Pancreas (tissue), 10 donors: ENCODE measurements around the gene GBF1. TPM values are rescaled to one million over a fixed set of nuclear protein-coding genes. Genes with fewer than 3 reads are reported as not detected.

Experiments
- ATAC-seq, 4 donors: fragments of 200-7000 bp; cut with Tn5 transposase; one replicate each; pipeline versions ENCODE4 v1.8.0 to v1.9.1; 2020; ENCODE audit warnings: mild to moderate bottlenecking in 4 of 4, moderate library complexity in 4 of 4
- DNase-seq, 6 donors: peaks; one replicate each; pipeline ENCODE4 v3.0.0-alpha.2; 2020
- FAIRE-seq: peaks from 2 replicates; lab custom pipeline; 2012; peaks lifted over from hg19 to GRCh38; lab: Jason Lieb, UNC
- H3K27ac ChIP-seq, 4 donors: fragments of 200-600 bp; sonication (generic); 1 replicate in 3 of 4; 2 replicates in 1 of 4; pipeline versions ENCODE4 v1.5.0 to v1.8.0; 2020
- H3K27me3 ChIP-seq, 4 donors: fragments of 200-600 bp; one replicate each; pipeline ENCODE4 v1.8.0; 2021
- H3K36me3 ChIP-seq, 3 donors: fragments of 200-600 bp; sonication (generic) in 1 of 3; one replicate each; pipeline versions ENCODE4 v1.5.0 to v1.8.0; 2020 to 2021
- H3K4me1 ChIP-seq, 3 donors: fragments of 200-600 bp; one replicate each; pipeline ENCODE4 v1.8.0; 2021
- H3K4me3 ChIP-seq, 4 donors: fragments of 200-600 bp; sonication (generic) in 2 of 4; one replicate each; pipeline versions ENCODE4 v1.5.0 to v1.8.0; 2020 to 2021
- H3K9me3 ChIP-seq, 4 donors: fragments of 200-600 bp; one replicate each; pipeline ENCODE4 v1.8.0; 2021
- CTCF ChIP-seq, 4 donors: fragments of 200-600 bp; sonication (generic) in 3 of 4; IDR thresholded peaks; one replicate each; pipeline versions ENCODE4 v1.5.0 to v1.8.0; 2021; ENCODE audit warnings: antibody characterized with exemption in 4 of 4
- WGBS, 2 donors: extraction: QIAGEN DNeasy Blood & Tissue Kit; methylation state at CpG; one replicate each; pipeline ENCODE4 v1.1.7; 2013; 5-methylcytosine and 5-hydroxymethylcytosine counted together
- intact Hi-C, 3 donors: fragments of 100-400 bp; cut with DNase I; formaldehyde crosslinking; loops; one replicate each; pipeline versions ENCODE4 v1.11.1 to v1.14.2; 2022
- polyA plus RNA-seq, 2 donors: library from polyadenylated mRNA; stranded (reverse); fragments of 200-250 nt; gene quantifications; one replicate each; pipeline ENCODE4 v1.2.3, GENCODE V29; 2013
- total RNA-seq, 6 donors: library from RNA; stranded (reverse); fragmentation: NEBNext Ultra II Directional in 4 of 6; extraction: Animal tissue kit (Norgen Biotek cat#: 25700) in 4 of 6; gene quantifications; one replicate each; pipeline versions ENCODE4 v1.2.1 to v1.2.4, GENCODE V29; 2021 to 2023
- donor health status: healthy with polysubstance abuse.
- donor health status: DM: no; HTN: no; CAD: no; lungs with moderate emphysema.
- donor health status: DM: no; HTN: no; CAD: no.
- donor health status: control.
- donor health status: control.
- donor health status: Bipolar disorder and iron deficiency.
- donor health status: DM: yes; HTN: yes; CAD: no.
- donor health status: DM: no; HTN: no; CAD: no.
- donor health status: DM: no; HTN: no; CAD: no.
- donor health status: DM: yes; HTN: yes; CAD: no.

Gene GBF1
- total and polyA plus RNA-seq, 8 donors = 14.9 to 27.6 (median 18.2) TPM

GRCh38 chr10:102400076-102400475 lies 154.7 kb downstream of the GBF1 start:
- 73 to 83% methylated on average over 17 of the region's 17 CpGs for WGBS, 2 donors
- TF ChIP-seq CTCF (IDR thresholded peaks at IDR 0.05) = no peak
- H3K4me1 ChIP-seq = peaks cover 0 to 26% (median 0%) of the 10 kb centered on the region in 3 donors
- peak overlapping the region in 2 of 4 donors; percentile 60 to 65 for H3K4me3 ChIP-seq
- no peaks in the 10 kb centered on the region for H3K27me3 ChIP-seq
- H3K27ac ChIP-seq = peak overlapping the region in 1 of 4 donors; percentile 96
- no peaks in the 10 kb centered on the region for H3K36me3 ChIP-seq
- no peak for FAIRE-seq
- H3K9me3 ChIP-seq = no peaks in the 10 kb centered on the region
- intact Hi-C loops = loop anchor here in 1 of 3 donors (10.0 kb wide), 1 partner anchor 185 kb away; no protein-coding TSS in a partner anchor
- no peak for ATAC-seq
- peak in 3 of 6 donors; percentile 52 to 78 (median 60) for DNase-seq

- Histone ChIP-seq H3K9me3 (no peaks in the 10 kb centered on the region), H3K36me3 (no peaks in the 10 kb centered on the region), H3K4me1 (peaks cover 0 to 26% (median 0%) of the 10 kb centered on the region in 3 donors), H3K4me3 (no peak overlapping the region), H3K27ac (no peak overlapping the region), H3K27me3 (no peaks in the 10 kb centered on the region)
- DNase-seq = peak in 2 of 6 donors; percentile 42 to 78
- no peak for FAIRE-seq
- TF ChIP-seq CTCF (IDR thresholded peaks at IDR 0.05) = no peak
- 85 to 87% methylated on average over 22 of the region's 22 CpGs for WGBS, 2 donors
- intact Hi-C loops = loop anchor here in 1 of 3 donors (10.0 kb wide), 1 partner anchor 184 kb away; no protein-coding TSS in a partner anchor
- no peak for ATAC-seq
Observed at GRCh38 chr10:102400598-102401341, 155.4 kb downstream of the GBF1 start.

DNA sequence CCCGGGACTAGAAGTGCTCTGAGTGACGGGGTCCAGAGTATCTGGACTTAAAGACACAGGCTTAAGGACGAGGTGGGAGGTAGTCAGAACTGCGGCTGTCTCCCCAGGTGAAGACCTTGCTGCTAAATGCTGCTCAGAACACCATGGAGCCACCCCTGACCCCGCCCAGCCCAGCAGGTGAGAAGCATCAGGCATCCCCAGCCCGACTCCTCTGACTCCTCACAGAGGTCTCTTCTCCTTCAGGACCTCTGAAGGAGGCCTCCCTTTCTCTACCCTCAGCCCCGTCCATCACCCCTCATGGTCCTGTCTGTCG lies 156.0 kb downstream of the GBF1 start:
- H3K4me3 ChIP-seq = no peak overlapping the region
- H3K27me3 ChIP-seq = no peaks in the 10 kb centered on the region
- peaks cover 0 to 22% (median 0%) of the 10 kb centered on the region in 3 donors for H3K4me1 ChIP-seq
- no peak for TF ChIP-seq CTCF (IDR thresholded peaks at IDR 0.05)
- intact Hi-C loops = loop anchor here in 1 of 3 donors (10.0 kb wide), 1 partner anchor 184 kb away; no protein-coding TSS in a partner anchor
- H3K9me3 ChIP-seq = no peaks in the 10 kb centered on the region
- DNase-seq (peak in 1 of 6 donors; percentile 61), FAIRE-seq (no peak), ATAC-seq (no peak)
- 85 to 93% methylated on average over 8 of the region's 8 CpGs for WGBS, 2 donors
- H3K36me3 ChIP-seq = no peaks in the 10 kb centered on the region
- no peak overlapping the region for H3K27ac ChIP-seq

- WGBS, 2 donors = 85 to 90% methylated on average over 18 of the region's 18 CpGs
- Histone ChIP-seq H3K4me1 (peaks cover 0 to 16% (median 0%) of the 10 kb centered on the region in 3 donors), H3K27ac (no peak overlapping the region), H3K4me3 (no peak overlapping the region), H3K36me3 (no peaks in the 10 kb centered on the region), H3K9me3 (no peaks in the 10 kb centered on the region), H3K27me3 (no peaks in the 10 kb centered on the region)
- DNase-seq = peak in 2 of 6 donors; percentile 56 to 80
- no peak for ATAC-seq
- FAIRE-seq = no peak
- intact Hi-C loops = loop anchor here in 1 of 3 donors (10.0 kb wide), 1 partner anchor 183 kb away; no protein-coding TSS in a partner anchor
- TF ChIP-seq CTCF (IDR thresholded peaks at IDR 0.05) = no peak
Observed at GRCh38 chr10:102401735-102402511, 156.6 kb downstream of the GBF1 start.
